Endometrium (tissue), 2 donors: ENCODE measurements around the gene SHF.

ENCODE experiments used
- FAIRE-seq: peaks from 2 replicates; lab custom pipeline; 2012; peaks lifted over from hg19 to GRCh38; lab: Jason Lieb, UNC
- donor health status: control.
- donor health status: control.

The SHF gene

DNA sequence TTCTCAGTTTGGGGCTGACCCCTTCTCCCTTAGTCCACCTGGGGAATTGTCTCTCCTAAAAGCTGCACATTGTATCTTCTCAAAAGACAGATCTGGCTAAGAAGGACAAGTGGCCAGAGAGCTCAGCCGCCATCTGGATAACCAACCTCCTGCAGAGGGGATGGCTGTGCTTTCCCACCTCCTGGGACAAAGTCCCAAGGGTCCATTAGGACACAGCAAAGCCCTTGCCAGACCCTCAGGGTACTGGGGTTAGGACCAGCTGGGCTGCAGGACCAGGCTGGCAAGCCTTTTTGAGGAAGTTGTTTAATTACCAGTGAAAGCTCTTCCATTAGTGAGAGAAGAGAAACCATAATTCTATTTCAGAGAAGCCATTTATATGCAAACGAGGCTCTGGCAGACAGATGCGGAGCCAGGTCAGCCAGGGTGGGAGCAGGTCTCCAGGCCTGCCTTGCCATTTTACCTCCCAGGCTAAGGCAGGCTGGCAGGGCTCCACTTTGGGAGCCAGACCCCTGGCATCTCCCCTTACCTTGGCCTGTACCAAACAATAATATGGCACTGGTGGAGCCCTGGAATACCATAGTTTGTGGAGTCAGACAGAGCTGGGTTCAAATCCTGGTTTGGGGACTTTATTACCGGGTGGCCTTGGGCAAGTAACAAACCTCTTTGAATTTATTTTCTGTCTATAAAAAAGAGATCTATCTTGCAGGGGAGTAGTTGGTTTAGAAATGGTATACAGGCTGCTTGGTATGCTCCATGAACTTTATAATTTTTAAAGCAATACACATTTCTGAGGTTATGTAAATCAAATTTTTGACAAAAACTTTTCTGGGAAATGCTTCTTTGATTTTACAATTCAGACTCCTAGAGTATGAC lies 17.9 kb downstream of the SHF start:
- no peak for FAIRE-seq

DNA sequence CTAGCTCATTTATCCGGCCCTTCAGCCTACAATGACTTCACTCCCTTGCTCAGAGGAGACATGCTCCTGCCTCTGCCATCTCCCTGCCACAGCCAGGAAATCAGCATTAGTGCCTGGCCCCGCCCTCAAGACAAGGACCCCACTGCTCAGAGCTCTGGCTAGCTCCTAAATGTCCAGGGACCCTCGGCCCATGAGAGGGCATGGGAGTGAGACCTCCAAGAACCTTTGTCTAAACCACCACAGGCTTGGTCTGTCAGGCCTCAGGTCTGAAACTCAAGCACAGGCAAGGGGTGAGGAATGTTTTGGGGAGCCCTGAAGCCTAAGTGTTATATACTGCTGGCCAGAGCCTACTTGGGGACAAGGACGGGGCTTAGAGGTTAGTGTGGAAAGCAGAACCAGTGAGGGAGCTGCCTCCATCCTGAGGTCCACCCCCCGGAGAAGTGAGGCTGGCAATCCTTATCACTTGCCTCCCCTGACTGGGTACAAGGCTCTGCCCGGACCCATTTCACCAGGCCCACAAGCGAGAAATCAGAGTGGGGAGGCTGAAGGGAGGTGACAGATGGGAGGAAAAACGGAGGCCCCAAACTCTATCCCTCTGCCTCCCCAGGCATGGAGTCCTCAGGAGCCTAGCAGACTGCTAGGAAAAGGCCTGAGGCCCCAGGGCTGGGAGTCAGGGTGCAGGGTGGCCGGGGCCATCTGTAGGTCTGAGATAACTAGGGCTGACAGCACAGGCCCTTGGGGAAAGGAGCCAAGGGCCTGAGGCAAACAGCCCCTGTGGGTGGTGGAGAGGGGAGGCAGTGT lies 18.8 kb downstream of the SHF start:
- no peak for FAIRE-seq

GRCh38 chr15:45168286-45168685 lies 19.5 kb downstream of the SHF start:
- no peak for FAIRE-seq

DNA sequence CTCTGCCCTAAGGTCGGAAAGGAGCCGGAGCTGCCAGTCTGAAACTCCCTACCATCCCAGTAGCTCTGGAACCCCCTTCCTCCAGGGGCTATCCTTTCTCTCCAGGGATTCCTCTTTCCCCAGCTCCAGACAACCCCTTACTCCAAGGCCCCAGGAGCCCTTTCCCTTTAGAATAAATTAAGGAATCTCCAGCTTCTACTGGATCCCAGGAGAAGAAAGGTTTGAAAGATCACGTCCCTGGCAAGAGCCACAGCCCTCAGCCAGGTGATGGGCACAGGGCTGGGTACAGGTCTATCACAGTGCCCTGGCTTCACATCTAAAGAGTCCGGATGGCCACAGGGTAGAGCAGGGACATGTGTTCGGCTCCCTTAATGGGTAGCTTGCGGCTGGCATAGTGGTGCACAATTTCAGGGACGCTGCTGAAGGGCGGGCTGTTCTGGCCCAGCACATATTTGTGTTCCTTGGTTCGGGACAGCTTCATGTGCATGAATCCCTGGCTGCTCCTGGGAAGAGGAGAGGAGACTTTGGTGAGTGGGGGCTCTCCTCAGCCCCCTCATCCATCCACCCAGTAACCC lies 20.0 kb downstream of the SHF start:
- FAIRE-seq = no peak

DNA sequence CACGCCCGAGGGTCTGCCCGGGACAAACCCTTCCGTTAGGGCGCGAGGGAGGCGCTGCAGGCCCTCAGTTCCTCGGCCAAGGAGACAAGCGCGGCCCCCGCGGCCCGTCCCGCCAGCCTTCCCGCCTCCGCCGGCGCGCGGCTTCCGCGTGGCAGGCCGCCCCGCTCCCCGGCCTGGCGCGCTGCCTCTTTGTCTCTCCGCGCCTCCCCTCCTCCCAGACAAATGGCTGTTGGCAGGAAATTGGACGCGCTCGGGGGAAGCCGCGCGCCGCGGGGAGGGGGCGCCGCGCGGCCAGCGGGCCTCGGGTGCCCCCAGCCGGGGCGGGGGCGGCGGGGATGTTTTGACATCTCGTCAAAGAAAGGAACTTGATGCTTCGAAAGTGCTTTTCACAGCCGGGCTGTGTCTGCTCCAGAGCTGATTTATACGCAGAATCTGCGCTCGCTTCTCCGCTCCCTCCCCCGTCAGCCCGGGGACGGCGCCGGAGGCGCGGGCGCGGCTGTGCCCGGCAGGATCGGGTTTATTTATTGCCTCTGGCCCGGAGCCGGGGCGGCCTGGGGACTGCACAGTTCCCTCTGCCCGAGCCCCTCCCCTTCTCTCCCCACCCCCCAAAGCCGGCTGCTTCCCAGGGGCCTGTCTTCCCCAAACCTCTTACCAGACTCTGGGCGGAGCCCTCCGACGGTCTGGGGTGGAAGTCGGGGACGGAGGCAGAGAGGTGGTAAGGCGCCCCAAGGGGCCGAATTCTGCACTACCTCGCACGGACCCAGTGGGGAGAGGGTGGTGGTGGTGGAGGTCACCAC lies 20.7 kb downstream of the SHF start:
- FAIRE-seq = no peak

GRCh38 chr15:45165536-45165935 lies 22.2 kb downstream of the SHF start:
- no peak for FAIRE-seq

DNA sequence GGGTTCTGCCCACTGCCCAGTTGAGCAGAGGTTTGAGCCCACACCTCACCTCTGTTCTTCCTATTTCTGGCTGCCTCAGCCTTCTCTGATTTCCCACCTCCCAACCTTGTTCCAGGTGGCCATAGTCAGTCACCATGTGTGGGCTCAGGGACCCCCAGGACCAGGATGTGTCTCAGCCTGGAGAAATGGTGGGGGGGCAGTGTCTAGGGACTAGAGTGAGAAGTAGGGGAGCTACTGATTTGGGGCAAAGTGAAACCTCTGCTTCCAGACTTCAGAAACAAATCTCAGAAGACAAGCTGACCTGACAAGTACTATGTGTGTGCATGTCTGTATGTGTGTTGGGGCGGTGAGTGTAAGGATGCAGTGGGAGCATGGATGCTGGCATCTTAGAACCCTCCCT lies 22.9 kb downstream of the SHF start:
- FAIRE-seq = no peak

DNA sequence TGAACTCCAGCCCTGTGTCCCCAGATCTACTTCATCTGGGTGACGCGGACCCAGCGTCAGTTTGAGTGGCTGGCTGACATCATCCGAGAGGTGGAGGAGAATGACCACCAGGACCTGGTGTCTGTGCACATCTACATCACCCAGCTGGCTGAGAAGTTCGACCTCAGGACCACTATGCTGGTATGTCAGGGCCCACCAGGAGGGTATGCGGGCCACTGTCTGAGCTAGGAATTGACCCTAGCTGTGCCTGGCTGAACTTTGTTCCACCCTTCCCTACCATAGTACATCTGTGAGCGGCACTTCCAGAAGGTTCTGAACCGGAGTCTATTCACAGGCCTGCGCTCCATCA lies 24.3 kb downstream of the SHF start:
- no peak for FAIRE-seq

DNA sequence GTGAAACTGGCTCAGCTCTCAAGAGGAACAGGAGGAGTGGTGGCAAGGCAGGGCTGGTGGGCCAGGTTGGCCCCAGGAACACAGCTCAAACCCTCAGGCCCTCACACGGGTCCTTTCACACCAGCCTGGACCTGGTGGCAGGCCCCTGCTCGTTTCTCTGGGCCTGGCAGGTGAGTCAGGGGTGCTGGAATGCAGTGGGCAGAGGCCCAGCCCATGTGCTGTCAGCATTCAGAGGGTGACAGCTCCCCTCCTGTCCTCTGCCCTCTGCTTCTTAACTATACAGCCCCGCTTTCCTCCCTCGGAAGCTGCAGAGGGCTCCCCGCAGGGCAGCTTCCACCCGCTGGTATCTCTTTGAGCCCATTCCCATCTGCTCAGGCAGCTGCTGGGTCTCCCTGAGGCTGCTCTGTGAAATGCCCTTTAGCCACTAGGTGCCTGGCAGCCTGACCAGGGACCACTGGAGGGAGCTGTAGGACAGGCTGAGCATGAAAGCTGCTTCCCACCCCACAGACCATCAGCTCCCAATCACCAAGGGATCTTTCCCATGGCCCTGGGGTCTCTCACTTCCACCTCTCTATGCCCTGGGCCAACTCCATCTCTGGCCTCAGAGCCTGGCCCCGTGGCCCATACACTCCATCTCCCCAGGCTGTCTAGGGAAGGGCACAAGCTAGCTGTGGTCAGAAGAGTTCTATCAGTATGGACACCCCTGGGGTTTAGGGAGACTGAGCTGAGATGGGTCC lies 24.8 kb downstream of the SHF start:
- no peak for FAIRE-seq

DNA sequence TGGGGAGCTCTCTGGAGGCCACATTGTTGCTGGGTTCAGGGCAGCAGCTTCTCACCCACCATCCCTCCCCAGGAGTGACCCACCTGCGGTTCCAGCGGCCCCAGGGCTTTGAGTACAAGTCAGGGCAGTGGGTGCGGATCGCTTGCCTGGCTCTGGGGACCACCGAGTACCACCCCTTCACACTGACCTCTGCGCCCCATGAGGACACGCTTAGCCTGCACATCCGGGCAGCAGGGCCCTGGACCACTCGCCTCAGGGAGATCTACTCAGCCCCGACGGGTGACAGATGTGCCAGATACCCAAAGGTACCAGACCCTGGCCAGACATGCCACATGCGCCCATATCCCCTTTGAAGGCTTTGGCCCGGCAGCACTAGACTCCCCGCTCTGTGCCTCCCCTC lies 26.1 kb downstream of the SHF start:
- no peak for FAIRE-seq

DNA sequence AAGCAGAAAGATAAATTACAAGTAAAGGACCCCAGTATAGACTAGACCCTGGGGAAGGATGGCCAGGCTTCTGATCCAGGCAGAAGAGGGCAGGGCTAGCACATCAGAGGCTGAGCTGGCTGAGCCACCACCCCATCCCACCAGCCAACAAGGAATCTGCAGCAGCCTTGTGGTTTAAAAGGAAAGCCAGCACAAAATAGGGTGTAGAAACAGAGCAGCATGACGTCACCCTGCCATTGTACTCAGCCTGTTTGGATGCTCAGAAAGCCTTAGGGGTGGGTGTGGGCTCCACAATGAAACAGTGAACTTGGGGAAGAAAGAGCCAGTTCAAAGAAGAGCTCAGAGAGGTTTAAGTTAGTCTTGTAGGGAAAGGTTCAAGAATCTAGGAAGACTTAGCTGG lies 29.8 kb downstream of the SHF start:
- FAIRE-seq = no peak

- FAIRE-seq = no peak
Observed at GRCh38 chr15:45156744-45157455, 30.9 kb downstream of the SHF start.

DNA sequence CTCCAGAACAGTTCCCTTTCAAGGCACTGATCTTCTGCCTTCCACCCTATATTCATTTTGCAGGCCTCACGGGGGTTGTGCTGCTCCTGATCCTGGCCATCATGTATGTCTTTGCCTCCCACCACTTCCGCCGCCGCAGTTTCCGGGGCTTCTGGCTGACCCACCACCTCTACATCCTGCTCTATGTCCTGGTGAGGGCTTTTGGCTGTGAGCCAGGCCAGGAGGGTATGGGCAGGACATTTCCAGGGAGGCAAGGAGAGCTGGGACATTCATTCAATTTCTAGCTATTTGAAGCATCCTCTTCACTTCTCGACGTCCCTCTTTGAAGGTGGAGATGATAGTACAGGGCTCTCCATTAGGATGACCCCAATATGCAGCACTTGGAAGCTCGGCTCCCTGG lies 32.0 kb downstream of the SHF start:
- no peak for FAIRE-seq

DNA sequence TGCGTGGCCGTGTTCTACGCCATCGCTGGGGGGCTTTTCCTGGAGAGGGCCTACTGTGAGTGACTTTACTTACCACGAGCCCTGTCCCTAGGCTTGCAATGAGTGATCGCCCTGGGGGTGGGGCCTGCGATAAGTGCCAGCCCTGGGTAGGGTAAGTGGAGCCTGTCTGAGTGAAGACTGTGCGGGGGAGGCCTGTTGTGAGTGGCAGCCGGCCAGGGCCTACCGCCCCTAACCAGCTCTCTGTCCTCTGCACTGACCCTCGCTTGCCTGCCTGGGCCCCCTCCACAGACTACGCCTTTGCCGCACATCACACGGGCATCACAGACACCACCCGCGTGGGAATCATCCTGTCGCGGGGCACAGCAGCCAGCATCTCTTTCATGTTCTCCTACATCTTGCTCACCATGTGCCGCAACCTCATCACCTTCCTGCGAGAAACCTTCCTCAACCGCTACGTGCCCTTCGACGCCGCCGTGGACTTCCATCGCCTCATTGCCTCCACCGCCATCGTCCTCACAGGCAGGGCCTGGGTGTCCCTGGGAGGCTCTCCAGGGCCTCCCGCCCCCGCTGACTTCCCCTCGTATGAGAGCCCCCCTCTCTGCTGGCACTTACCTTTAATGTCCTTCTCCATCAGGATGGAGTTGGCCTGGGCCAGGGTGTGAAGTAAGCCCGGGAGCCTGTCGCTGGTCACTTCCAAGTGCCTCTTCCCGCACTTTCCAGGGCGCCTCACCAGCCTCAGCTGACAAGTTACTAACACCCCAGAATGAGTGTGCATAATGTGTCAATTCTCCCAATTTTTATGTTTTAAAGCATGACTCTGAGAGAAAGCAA lies 35.6 kb downstream of the SHF start:
- FAIRE-seq = no peak

DNA sequence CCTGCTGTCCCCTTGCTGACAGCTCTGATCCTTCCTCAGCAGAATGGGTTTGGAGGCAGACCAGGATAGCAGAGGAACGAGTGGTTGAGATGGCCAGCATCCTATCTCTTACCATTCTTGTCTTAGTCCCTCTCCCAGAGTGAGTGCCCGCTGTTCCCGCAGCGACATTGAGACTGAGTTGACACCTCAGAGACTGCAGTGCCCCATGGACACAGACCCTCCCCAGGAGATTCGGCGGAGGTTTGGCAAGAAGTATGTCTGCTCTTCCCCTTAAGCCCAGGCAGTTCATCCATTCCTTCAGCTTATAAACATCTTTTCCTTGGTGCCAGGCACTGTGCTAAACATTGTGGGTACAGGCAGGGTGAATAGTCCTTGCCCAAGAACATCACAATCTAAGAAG lies 36.8 kb downstream of the SHF start:
- FAIRE-seq = no peak

DNA sequence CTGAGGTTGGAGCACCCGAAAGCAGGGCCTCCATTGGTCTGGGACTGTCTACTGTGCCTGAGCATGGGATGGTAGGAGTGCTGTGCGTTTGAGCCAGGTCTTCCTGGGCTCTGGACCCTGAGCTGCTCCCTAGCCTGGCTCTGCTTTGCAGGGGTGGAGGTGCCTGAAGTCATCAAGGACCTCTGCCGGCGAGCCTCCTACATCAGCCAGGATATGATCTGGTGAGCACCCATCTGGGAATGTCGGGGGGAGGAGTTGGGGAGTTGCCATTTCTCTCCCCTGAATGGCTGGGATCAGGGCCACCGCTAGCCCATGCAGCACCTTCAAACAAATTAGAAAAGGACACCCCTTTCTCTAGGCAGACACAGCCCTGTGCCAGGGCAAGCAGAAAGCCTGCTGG lies 37.3 kb downstream of the SHF start:
- FAIRE-seq = no peak

DNA sequence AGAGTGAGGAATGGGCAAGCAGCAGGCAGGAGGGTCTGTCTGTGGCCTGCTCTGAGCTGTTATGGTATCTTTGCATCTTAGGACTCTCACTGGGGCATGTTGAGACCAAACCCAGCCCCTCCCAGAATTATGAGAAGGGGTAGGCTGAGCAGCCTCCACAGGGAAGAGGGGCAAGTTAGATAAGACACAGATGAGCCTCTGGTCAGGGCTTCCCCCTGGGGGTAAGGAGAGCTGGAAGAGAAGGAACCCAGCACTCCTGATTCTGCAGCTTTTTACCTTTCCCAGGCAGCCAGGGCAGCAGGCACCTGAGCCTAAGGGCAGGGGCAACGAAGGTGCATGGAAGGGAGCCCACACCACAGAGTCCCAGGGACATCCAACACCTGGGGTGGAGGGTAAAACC lies 38.7 kb downstream of the SHF start:
- FAIRE-seq = no peak

DNA sequence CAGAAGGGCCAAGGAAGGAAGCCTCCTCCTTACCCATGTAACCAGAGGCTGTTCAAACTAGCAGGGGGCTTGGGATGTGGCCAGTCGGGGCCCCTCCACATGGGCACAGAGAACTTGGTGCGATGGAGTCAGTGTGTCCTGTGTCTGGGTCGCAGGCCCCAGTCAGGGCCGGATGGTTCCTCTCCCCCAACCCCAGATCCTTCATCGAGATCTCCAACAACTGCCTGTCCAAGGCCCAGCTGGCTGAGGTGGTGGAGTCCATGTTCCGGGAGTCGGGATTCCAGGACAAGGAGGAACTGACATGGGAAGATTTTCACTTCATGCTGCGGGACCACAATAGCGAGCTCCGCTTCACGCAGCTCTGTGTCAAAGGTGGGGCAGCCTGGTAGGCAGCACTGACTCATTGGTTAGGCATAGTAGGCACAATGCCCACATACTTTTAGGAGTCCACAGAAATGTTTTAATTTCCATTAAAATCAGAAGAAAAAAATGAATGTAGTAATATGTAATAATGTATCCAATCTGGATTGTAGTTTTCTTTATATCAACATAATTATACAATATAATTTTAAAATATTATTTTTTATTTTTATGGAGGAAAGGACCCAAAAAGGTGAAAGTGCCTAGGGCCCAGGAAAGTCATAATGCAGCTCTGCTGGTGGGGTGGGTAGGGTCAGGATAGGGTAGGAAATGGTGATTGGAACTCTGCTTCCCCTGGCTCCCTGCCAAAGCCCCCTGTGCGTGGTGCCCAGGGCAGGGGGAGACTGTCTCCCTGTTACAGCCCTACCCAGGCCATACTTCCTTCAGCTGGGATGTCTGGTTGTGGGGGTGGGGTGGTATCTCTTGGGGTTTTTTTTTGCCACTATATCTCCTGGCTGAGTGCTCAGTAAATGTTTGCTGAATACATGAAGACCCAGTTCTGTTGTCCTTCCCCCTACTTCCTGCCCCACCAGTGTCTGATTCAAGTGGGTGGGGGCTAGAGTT lies 39.4 kb downstream of the SHF start:
- FAIRE-seq = no peak

DNA sequence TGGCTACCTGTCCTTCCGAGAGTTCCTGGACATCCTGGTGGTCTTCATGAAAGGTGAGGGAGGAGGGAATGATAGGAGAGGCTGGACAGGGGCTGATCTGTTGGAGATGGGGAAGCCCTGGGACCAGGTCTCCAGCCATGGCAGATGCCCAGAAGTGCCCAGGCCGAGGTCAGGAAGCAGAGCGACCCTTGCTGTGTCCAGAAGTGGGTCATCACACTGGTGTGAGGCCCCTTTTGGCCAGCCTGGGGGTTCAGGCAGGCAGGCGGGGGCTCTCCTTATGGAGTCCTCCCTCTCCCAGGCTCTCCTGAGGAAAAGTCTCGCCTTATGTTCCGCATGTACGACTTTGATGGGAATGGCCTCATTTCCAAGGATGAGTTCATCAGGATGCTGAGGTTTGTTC lies 40.2 kb downstream of the SHF start:
- no peak for FAIRE-seq
